H1 (cell line): ENCODE results near the gene TMUB1. TPM values are rescaled to one million over a fixed set of nuclear protein-coding genes. Genes with fewer than 3 reads are reported as not detected.

Source experiments
- ATF2 ChIP-seq: IDR thresholded peaks from 2 replicates; pipeline ENCODE4 v1.6.1; 2012; ENCODE audit warnings: low read length, inconsistent platforms
- CEBPB ChIP-seq: IDR thresholded peaks from 2 replicates; pipeline ENCODE4 v1.6.1; 2012; ENCODE audit warnings: low read depth, low read length
- KDM5A ChIP-seq: fragments of 200-600 bp; IDR thresholded peaks from 2 replicates; pipeline ENCODE4 v1.7.1; 2012; ENCODE audit warnings: mild to moderate bottlenecking, low read length, inconsistent platforms, mixed read lengths
- NRF1 ChIP-seq: IDR thresholded peaks from 2 replicates; pipeline ENCODE4 v1.6.1; 2011; ENCODE audit warnings: mild to moderate bottlenecking, low read depth, low read length, improper control_type of control experiment
- POLR2AphosphoS5 ChIP-seq: IDR thresholded peaks from 2 replicates; pipeline ENCODE4 v1.6.1; 2011; ENCODE audit warnings: low read depth, low read length
- RFX5 ChIP-seq: IDR thresholded peaks from 2 replicates; pipeline ENCODE4 v1.6.1; 2011; ENCODE audit warnings: low read depth, low read length, improper control_type of control experiment, borderline replicate concordance
- SP4 ChIP-seq: IDR thresholded peaks from 2 replicates; pipeline ENCODE4 v1.6.1; 2012; ENCODE audit warnings: low read length, inconsistent platforms
- polyA plus RNA-seq, 7 experiments: library from polyadenylated mRNA; depleted of rRNA in 3 of 7; stranded (reverse) in 5 of 7; unstranded in 2 of 7; fragments of >200 nt in 5 of 7; fragments of 200-250 nt in 2 of 7; gene quantifications; 1 replicate in 5 of 7; 2 replicates in 1 of 7; 4 replicates in 1 of 7; pipeline versions ENCODE4 v1.2.1 to v1.2.3, GENCODE V29; 2011 to 2013; ENCODE audit warnings: missing spikeins in 2 of 7, mixed read lengths in 2 of 7
- total RNA-seq: library from RNA; stranded (reverse); fragmentation: NEBNext Ultra II Directional; extraction: Animal tissue kit (Norgen Biotek cat#: 25700); gene quantifications from 2 replicates; pipeline ENCODE4 v1.2.1, GENCODE V29; 2021

The TMUB1 gene
- total and polyA plus RNA-seq, 2 of the 8 experiments (the other 6 are each of a cell fraction or from before 2014, with no cell fraction given), result 41.4 to 56.2 TPM

- TF ChIP-seq POLR2AphosphoS5 (no peak), CEBPB (no peak), NRF1 (no peak), KDM5A (no peak), RFX5 (no peak), ATF2 (no peak), SP4 (no peak)
Measured at GRCh38 chr7:151077705-151078232, 5.5 kb downstream of the TMUB1 start (continued).
